ENCODE measurements around the gene AARS1.
"Not testable (repeated sequence)": the region's sequence is repeated elsewhere in the genome, so short reads cannot be mapped to it uniquely, and the experiment has no call there.

Gene AARS1

DNA sequence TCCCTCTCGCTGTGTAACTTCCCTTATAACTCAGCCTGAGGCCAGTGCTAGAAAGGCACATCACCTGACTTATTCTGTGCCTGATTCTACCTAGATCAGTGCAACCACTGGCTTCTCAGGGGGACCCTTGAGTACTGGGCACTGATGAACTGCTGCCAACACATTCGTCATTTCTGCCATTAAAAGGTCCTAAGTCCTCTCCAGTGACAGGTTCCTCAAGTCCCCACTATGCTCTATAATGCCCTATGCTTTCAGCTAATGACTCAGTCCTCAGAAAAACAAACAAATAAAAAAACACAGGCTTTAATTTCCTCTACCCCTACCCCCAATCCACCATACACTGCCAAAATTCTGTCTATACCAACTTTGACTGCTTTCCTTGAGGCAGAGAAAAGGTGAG lies 66.1 kb downstream of the AARS1 start:
- not testable (repeated sequence) for DNase-seq

DNA sequence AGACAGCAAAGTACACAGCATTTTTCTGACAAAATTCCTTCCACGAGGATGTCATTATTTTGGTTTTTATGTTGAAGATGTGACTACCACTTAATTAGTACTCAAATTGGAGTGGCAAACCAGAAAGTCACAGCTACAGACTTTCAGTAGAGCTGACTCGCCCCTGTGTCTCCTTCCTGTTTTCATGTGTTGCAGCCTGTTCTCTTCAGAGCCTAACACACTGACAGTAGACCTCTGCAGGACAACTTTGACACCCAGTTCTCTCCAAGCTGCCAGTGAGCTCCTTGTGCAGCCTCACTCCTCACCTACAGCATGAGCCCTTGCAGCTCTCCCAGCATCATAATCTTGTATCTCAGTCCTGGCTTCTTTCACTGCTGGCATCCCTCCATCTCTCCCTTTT lies 66.7 kb downstream of the AARS1 start:
- not testable (repeated sequence) for DNase-seq

GRCh38 chr16:70218586-70218985 lies 70.7 kb downstream of the AARS1 start:
- DNase-seq = not testable (repeated sequence)

GRCh38 chr16:70206382-70206781 lies 82.9 kb downstream of the AARS1 start:
- not testable (repeated sequence) for DNase-seq

GRCh38 chr16:70204668-70205405 lies 84.5 kb downstream of the AARS1 start:
- DNase-seq = not testable (repeated sequence)

GRCh38 chr16:70204010-70204409 lies 85.3 kb downstream of the AARS1 start:
- DNase-seq = not testable (repeated sequence)

DNA sequence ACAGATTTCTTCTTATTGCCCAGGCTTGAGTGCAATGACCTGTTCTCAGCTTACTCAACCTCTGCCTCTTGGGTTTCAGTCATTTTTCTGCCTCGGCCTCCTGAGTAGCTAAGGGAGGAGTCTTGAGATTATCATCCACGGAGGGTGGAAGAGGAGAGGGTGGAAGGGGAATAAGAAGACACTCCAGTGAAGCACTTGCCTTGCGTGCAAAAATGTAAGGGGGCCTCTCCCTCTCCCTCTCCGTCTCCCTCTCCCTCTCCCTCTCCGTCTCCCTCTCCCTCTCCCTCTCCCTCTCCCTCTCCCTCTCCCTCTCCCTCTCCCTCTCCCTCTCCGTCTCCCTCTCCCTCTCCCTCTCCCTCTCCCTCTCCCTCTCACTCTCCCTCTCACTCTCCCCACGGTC lies 85.8 kb downstream of the AARS1 start:
- not testable (repeated sequence) for DNase-seq
